K562 (cell line): ENCODE data around the gene GRIP1. TPM values are rescaled to one million over a fixed set of nuclear protein-coding genes. Genes with fewer than 3 reads are reported as not detected.

Experiments
- ATAC-seq: fragments of 200-7000 bp; cut with Tn5 transposase; 3 replicates; pipeline ENCODE4 v1.9.1; 2020; ENCODE audit warnings: moderate library complexity
- BruUV-seq: library from RNA; stranded (reverse); fragments of 400-500 nt; replicated peaks from 2 replicates; lab custom pipeline; 2021; lab: Mats Ljungman, UMichigan
- CTCF ChIA-PET: fragments of 300-600 bp; formaldehyde crosslinking; extraction: SDS; loops from one replicate; lab custom pipeline; 2021; ENCODE audit warnings: low intra/inter-chr PET ratio; lab: Yijun Ruan, JAX
- POLR2A ChIA-PET: fragments of 300-600, 350-650 bp; sonication (Branson Sonifier 250); formaldehyde crosslinking; extraction: SDS; loops from one replicate; lab custom pipeline; 2021; ENCODE audit warnings: antibody characterized with exemption, inconsistent platforms; lab: Yijun Ruan, JAX
- DNase-seq, 4 experiments: peaks; one replicate each; pipeline versions ENCODE4 v3.0.0 to v3.0.0-alpha.2; 2011 to 2018; ENCODE audit warnings: low spot score in 3 of 4, mixed read lengths in 3 of 4; ENCODE audit errors: extremely low read depth in 1 of 4
- FAIRE-seq: peaks from 2 replicates; lab custom pipeline; 2011; peaks lifted over from hg19 to GRCh38; lab: Jason Lieb, UNC
- H2AFZ ChIP-seq: 2 replicates; pipeline ENCODE4 v1.6.0; 2011; ENCODE audit warnings: low read depth, low read length, control low read depth, inconsistent platforms
- H3K27ac ChIP-seq: fragments of 200-600 bp; 3 replicates; pipeline ENCODE4 v1.8.0; 2011; ENCODE audit warnings: low read depth, mild to moderate bottlenecking, control low read depth, inconsistent platforms, low read length, moderate library complexity, mixed read lengths; ENCODE audit errors: extremely low read depth
- H3K27me3 ChIP-seq, 2 experiments: fragments of 300-600 bp in 1 of 2; 2 replicates in 1 of 2; 3 replicates in 1 of 2; pipeline versions ENCODE4 v1.6.0 to v1.8.0; 2011; ENCODE audit warnings: inconsistent platforms in 2 of 2, low read length in 2 of 2, mild to moderate bottlenecking in 1 of 2, mixed read lengths in 1 of 2, moderate library complexity in 1 of 2; ENCODE audit not compliant: control insufficient read depth in 2 of 2, insufficient read depth in 2 of 2
- H3K36me3 ChIP-seq: fragments of 300-600 bp; 3 replicates; pipeline ENCODE4 v1.8.0; 2011; ENCODE audit warnings: mild to moderate bottlenecking, low read length, inconsistent platforms; ENCODE audit not compliant: control insufficient read depth, insufficient read depth
- H3K4me1 ChIP-seq, 2 experiments: fragments of 200-600 bp in 1 of 2; replicated peaks in 1 of 2; 2 replicates in 1 of 2; 3 replicates in 1 of 2; pipeline versions ENCODE4 v1.5.1 to v1.8.0; 2011; ENCODE audit warnings: inconsistent platforms in 2 of 2, low read length in 2 of 2, mild to moderate bottlenecking in 1 of 2, mixed read lengths in 1 of 2, moderate library complexity in 1 of 2; ENCODE audit not compliant: control insufficient read depth in 2 of 2, insufficient read depth in 2 of 2
- H3K4me2 ChIP-seq: 2 replicates; pipeline ENCODE4 v1.6.1; 2011; ENCODE audit warnings: low read length, control low read depth, inconsistent platforms, mixed read lengths; ENCODE audit not compliant: insufficient read depth
- H3K4me3 ChIP-seq: fragments of 200-600 bp; sonication (generic), shearing (Covaris generic); 2 replicates; pipeline ENCODE4 v1.5.1; 2016; ENCODE audit warnings: control low read depth, inconsistent platforms
- H3K79me2 ChIP-seq: fragments of 200-600 bp; 3 replicates; pipeline ENCODE4 v1.8.0; 2011; ENCODE audit warnings: low read length, inconsistent platforms; ENCODE audit not compliant: control insufficient read depth, insufficient read depth
- H3K9ac ChIP-seq, 2 experiments: 2 replicates each; pipeline versions ENCODE4 v1.6.0 to v1.6.1; 2011; ENCODE audit warnings: low read depth in 2 of 2, low read length in 2 of 2, control low read depth in 1 of 2, inconsistent platforms in 1 of 2, mild to moderate bottlenecking in 1 of 2, mixed read lengths in 1 of 2; ENCODE audit not compliant: insufficient read depth in 1 of 2
- H3K9me1 ChIP-seq: one replicate; pipeline ENCODE4 v1.6.0; 2011; ENCODE audit warnings: inconsistent platforms, mild to moderate bottlenecking, low read length, moderate library complexity; ENCODE audit not compliant: control insufficient read depth, insufficient read depth
- H3K9me3 ChIP-seq: replicated peaks from 2 replicates; pipeline ENCODE4 v1.5.1; 2011; ENCODE audit warnings: low read depth, low read length, inconsistent platforms; ENCODE audit not compliant: control insufficient read depth, insufficient read depth
- H4K20me1 ChIP-seq: replicated peaks from 2 replicates; pipeline ENCODE4 v1.6.1; 2011; ENCODE audit warnings: low read length, inconsistent platforms, mixed read lengths; ENCODE audit not compliant: control insufficient read depth, insufficient read depth
- COPS2 ChIP-seq: fragments of 450-650 bp; conservative IDR thresholded peaks from 2 replicates; pipeline ENCODE4 v1.6.1; 2016; ENCODE audit warnings: mild to moderate bottlenecking, moderate library complexity
- GABPB2 ChIP-seq: fragments of 250-450 bp; sonication (Bioruptor Pico); conservative IDR thresholded peaks from 2 replicates; pipeline ENCODE4 v1.5.1; 2021; ENCODE audit warnings: mild to moderate bottlenecking
- IFI16 ChIP-seq: fragments of 250-450 bp; sonication (Bioruptor Pico); IDR thresholded peaks from 2 replicates; pipeline ENCODE4 v2.1.2; 2022; ENCODE audit warnings: mild to moderate bottlenecking, inconsistent platforms
- RFX5 ChIP-seq: IDR thresholded peaks from 2 replicates; pipeline ENCODE4 v1.6.1; 2011; ENCODE audit warnings: low read depth, mild to moderate bottlenecking, improper control_type of control experiment, low read length
- TBL1XR1 ChIP-seq, 2 experiments: IDR thresholded peaks; 2 replicates each; pipeline ENCODE4 v1.6.1; 2012; ENCODE audit warnings: improper control_type of control experiment in 2 of 2, low read length in 2 of 2, mild to moderate bottlenecking in 1 of 2
- TFE3 ChIP-seq: fragments of 450-650 bp; formaldehyde crosslinking; IDR thresholded peaks from 2 replicates; pipeline ENCODE4 v1.4.0; 2020; ENCODE audit warnings: mild to moderate bottlenecking, mixed read lengths
- WGBS: fragments of 100-300 bp; shearing (Covaris generic); methylation state at CpG from one replicate; pipeline ENCODE4 v1.1.6; 2016; ENCODE audit warnings: low coverage, mixed read lengths; ENCODE audit not compliant: insufficient coverage; ENCODE audit errors: missing lambda C conversion rate; 5-methylcytosine and 5-hydroxymethylcytosine counted together
- in situ Hi-C: fragments of 300-500 bp; cut with MboI; formaldehyde crosslinking; loops from 4 replicates; pipeline ENCODE4 v1.15.0; 2018; ENCODE audit warnings: inconsistent platforms, mixed read lengths
- intact Hi-C: fragments of 100-400 bp; cut with micrococcal nuclease; formaldehyde crosslinking; loops from 2 replicates; pipeline ENCODE4 v1.14.2; 2022
- polyA plus RNA-seq, 8 experiments: library from polyadenylated mRNA; depleted of rRNA in 4 of 8; stranded (reverse) in 5 of 8; unstranded in 3 of 8; fragments of >200 nt; fragmentation: Nextera tagmentation in 2 of 8; fragmentation: Illumina TruSeq in 1 of 8; extraction: Ambion mirVana in 2 of 8; extraction: Trizol in 1 of 8; gene quantifications; 2 replicates each; pipeline versions ENCODE4 v1.2.1 to v1.2.3, GENCODE V29; 2011 to 2014; ENCODE audit warnings: inconsistent platforms in 1 of 8, missing spikeins in 1 of 8
- total RNA-seq, 7 experiments: library from RNA; depleted of rRNA in 6 of 7; stranded (reverse); fragments of >200 nt in 6 of 7; fragmentation: Illumina TruSeq in 2 of 7; extraction: Trizol in 2 of 7; gene quantifications; 2 replicates each; pipeline versions ENCODE4 v1.2.1 to v1.2.3, GENCODE V29; 2011 to 2021; ENCODE audit warnings: low replicate concordance in 1 of 7

The GRIP1 gene
- total and polyA plus RNA-seq, 9 of the 15 experiments (the other 6 are each of a cell fraction or from before 2014, with no cell fraction given) = 0.28 to 1.2 (median 0.45) TPM

GRCh38 chr12:66428870-66429269 is 250.0 kb downstream of the GRIP1 start:
- intact Hi-C loops (no loop called here), in situ Hi-C loops (no loop called here)
- CTCF ChIA-PET = no interaction called here
- no peaks in the 10 kb centered on the region for H3K9me3 ChIP-seq
- no peak overlapping the region for H3K9ac ChIP-seq
- TF ChIP-seq IFI16 (CRISPR knock-in tag) (no peak), GABPB2 (CRISPR knock-in tag) (no peak), RFX5 (no peak), COPS2 (no peak), TFE3 (CRISPR knock-in tag) (no peak), TBL1XR1 (IDR thresholded peaks at IDR 0.05; ENCODE audit: low read length in 2 of 2) (no peak)
- ATAC-seq (no peak), FAIRE-seq (no peak), DNase-seq (no peak)
- no peak overlapping the region for H3K4me2 ChIP-seq
- H4K20me1 ChIP-seq = no peaks in the 10 kb centered on the region
- H3K79me2 ChIP-seq = no peaks in the 10 kb centered on the region
- H3K9me1 ChIP-seq = no peaks in the 10 kb centered on the region
- H3K27me3 ChIP-seq = no peaks in the 10 kb centered on the region
- H3K4me3 ChIP-seq = no peak overlapping the region
- no peaks in the 10 kb centered on the region for H3K4me1 ChIP-seq
- H2AFZ ChIP-seq = no peak overlapping the region
- no TSS peak for BruUV-seq
- 0% methylated on average over 5 of the region's 5 CpGs for WGBS
- POLR2A ChIA-PET = interaction anchor here (1.0 kb wide), 1 partner anchor 12 kb away, joined by 3 read pairs; no protein-coding TSS in a partner anchor
- no peaks in the 10 kb centered on the region for H3K36me3 ChIP-seq
- H3K27ac ChIP-seq = no peak overlapping the region
